Measurements from ENCODE around the gene NUBP2. TPM values are rescaled to one million over a fixed set of nuclear protein-coding genes. Genes with fewer than 3 reads are reported as not detected.

NUBP2 gene
- total and polyA plus RNA-seq, 4 donors: 28.9 to 80.9 (median 54.1) TPM

DNA sequence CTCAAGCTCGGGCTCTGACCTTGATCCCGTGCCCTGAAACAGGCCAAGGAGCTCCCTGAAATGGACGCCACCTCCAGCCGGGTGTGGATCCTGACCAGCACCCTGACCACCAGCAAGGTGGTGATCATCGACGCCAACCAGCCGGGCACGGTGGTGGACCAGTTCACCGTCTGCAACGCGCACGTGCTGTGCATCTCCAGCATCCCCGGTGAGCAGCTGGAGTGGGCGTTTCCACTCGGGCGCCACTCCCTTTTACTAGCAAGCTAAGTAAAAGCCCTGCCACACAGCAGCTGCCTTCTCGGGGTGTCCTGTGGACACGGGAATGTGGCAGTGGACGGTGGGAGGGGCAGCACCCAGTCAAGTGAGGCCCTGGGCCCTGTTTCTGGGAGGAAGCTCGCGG lies 17.8 kb upstream of the NUBP2 start:
- H3K9me3 ChIP-seq (ENCODE audit: control insufficient read depth in 4 of 4, low read length in 3 of 4): no peaks in the 10 kb centered on the region
- H3K36me3 ChIP-seq (ENCODE audit: control insufficient read depth in 4 of 4, insufficient read depth in 3 of 4, low read depth in 1 of 4, low read length in 3 of 4): peaks cover 7 to 64% (median 18%) of the 10 kb centered on the region in 4 donors
- H3K9ac ChIP-seq (ENCODE audit: low read depth in 1 of 2, low read length in 2 of 2): no peak overlapping the region
- no peak overlapping the region for H3K27ac ChIP-seq (ENCODE audit: low read depth in 1 of 2, low read length in 2 of 2)
- 96% methylated on average over 21 of the region's 21 CpGs for WGBS
- H3K27me3 ChIP-seq (ENCODE audit: control insufficient read depth in 4 of 4, insufficient read depth in 4 of 4, low read length in 3 of 4): no peaks in the 10 kb centered on the region
- TF ChIP-seq JUND (IDR thresholded peaks at IDR 0.05) (no peak), RXRA (IDR thresholded peaks at IDR 0.05) (no peak), SP1 (IDR thresholded peaks at IDR 0.05) (no peak), YY1 (IDR thresholded peaks at IDR 0.05) (no peak), REST (IDR thresholded peaks at IDR 0.05) (no peak), EGR1 (IDR thresholded peaks at IDR 0.05; ENCODE audit: low read depth in 2 of 2) (no peak)
- no peak for DNase-seq (ENCODE audit: low spot score)
- no peak overlapping the region for H3K4me3 ChIP-seq (ENCODE audit: low read depth in 1 of 3, low read length in 3 of 3)
- H3K4me1 ChIP-seq (ENCODE audit: control insufficient read depth in 4 of 4, insufficient read depth in 4 of 4, low read length in 3 of 4): peaks cover 0 to 6% (median under 1%) of the 10 kb centered on the region in 4 donors

- no peaks in the 10 kb centered on the region for H3K9me3 ChIP-seq (ENCODE audit: control insufficient read depth in 4 of 4, low read length in 3 of 4)
- no peak for DNase-seq (ENCODE audit: low spot score)
- TF ChIP-seq HNF4A (conservative IDR thresholded peaks at IDR 0.05) (no peak), MAX (IDR thresholded peaks at IDR 0.05) (no peak), HNF4G (IDR thresholded peaks at IDR 0.05) (no peak), REST (IDR thresholded peaks at IDR 0.05) (no peak), FOXA1 (IDR thresholded peaks at IDR 0.05) (no peak), TAF1 (conservative IDR thresholded peaks at IDR 0.05) (no peak), GABPA (IDR thresholded peaks at IDR 0.05 in 1 of 2, conservative IDR thresholded peaks at IDR 0.05 in 1 of 2) (no peak), JUND (IDR thresholded peaks at IDR 0.05) (no peak), NR2F2 (IDR thresholded peaks at IDR 0.05) (no peak), SP1 (IDR thresholded peaks at IDR 0.05) (no peak), YY1 (IDR thresholded peaks at IDR 0.05) (no peak), ZBTB33 (IDR thresholded peaks at IDR 0.05) (no peak), RAD21 (IDR thresholded peaks at IDR 0.05) (no peak), FOXA2 (IDR thresholded peaks at IDR 0.05) (no peak), EGR1 (IDR thresholded peaks at IDR 0.05; ENCODE audit: low read depth in 2 of 2) (no peak), RXRA (IDR thresholded peaks at IDR 0.05) (no peak)
- TF ChIP-seq, protein P1, sequence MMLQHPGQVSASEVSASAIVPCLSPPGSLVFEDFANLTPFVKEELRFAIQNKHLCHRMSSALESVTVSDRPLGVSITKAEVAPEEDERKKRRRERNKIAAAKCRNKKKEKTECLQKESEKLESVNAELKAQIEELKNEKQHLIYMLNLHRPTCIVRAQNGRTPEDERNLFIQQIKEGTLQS (IDR thresholded peaks at IDR 0.05): no peak
- TF ChIP-seq, protein P2, sequence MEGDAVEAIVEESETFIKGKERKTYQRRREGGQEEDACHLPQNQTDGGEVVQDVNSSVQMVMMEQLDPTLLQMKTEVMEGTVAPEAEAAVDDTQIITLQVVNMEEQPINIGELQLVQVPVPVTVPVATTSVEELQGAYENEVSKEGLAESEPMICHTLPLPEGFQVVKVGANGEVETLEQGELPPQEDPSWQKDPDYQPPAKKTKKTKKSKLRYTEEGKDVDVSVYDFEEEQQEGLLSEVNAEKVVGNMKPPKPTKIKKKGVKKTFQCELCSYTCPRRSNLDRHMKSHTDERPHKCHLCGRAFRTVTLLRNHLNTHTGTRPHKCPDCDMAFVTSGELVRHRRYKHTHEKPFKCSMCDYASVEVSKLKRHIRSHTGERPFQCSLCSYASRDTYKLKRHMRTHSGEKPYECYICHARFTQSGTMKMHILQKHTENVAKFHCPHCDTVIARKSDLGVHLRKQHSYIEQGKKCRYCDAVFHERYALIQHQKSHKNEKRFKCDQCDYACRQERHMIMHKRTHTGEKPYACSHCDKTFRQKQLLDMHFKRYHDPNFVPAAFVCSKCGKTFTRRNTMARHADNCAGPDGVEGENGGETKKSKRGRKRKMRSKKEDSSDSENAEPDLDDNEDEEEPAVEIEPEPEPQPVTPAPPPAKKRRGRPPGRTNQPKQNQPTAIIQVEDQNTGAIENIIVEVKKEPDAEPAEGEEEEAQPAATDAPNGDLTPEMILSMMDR (IDR thresholded peaks at IDR 0.05; ENCODE audit: low read depth, low read length, missing input control): no peak
- H3K27ac ChIP-seq (ENCODE audit: low read depth in 1 of 2, low read length in 2 of 2): no peak overlapping the region
- H3K36me3 ChIP-seq (ENCODE audit: control insufficient read depth in 4 of 4, insufficient read depth in 3 of 4, low read depth in 1 of 4, low read length in 3 of 4): peaks cover 7 to 56% (median 14%) of the 10 kb centered on the region in 4 donors
- WGBS: 94% methylated on average over 22 of the region's 22 CpGs
- H3K9ac ChIP-seq (ENCODE audit: low read depth in 1 of 2, low read length in 2 of 2): no peak overlapping the region
- H3K27me3 ChIP-seq (ENCODE audit: control insufficient read depth in 4 of 4, insufficient read depth in 4 of 4, low read length in 3 of 4): no peaks in the 10 kb centered on the region
- no peak overlapping the region for H3K4me3 ChIP-seq (ENCODE audit: low read depth in 1 of 3, low read length in 3 of 3)
- peaks cover 0 to 14% (median 6%) of the 10 kb centered on the region in 4 donors for H3K4me1 ChIP-seq (ENCODE audit: control insufficient read depth in 4 of 4, insufficient read depth in 4 of 4, low read length in 3 of 4)
Observed at GRCh38 chr16:1765826-1766225, 16.9 kb upstream of the NUBP2 start.

Data from liver (tissue), 9 donors.